Panc1 (cell line): ENCODE results near the gene TTLL11.

Experiments
- CTCF ChIP-seq: fragments of 450-650 bp; IDR thresholded peaks from 2 replicates; pipeline ENCODE4 v1.5.1; 2017; ENCODE audit warnings: mild to moderate bottlenecking
- POLR2AphosphoS5 ChIP-seq: IDR thresholded peaks from 2 replicates; pipeline ENCODE4 v1.6.1; 2012; ENCODE audit warnings: mild to moderate bottlenecking, low read depth, low read length, moderate library complexity

- TF ChIP-seq CTCF (no peak), POLR2AphosphoS5 (no peak)
These were observed 221.6 kb downstream of the TTLL11 start for GRCh38 chr9:121871431-121872025.
